ENCODE data around the gene MGMT.

DNA sequence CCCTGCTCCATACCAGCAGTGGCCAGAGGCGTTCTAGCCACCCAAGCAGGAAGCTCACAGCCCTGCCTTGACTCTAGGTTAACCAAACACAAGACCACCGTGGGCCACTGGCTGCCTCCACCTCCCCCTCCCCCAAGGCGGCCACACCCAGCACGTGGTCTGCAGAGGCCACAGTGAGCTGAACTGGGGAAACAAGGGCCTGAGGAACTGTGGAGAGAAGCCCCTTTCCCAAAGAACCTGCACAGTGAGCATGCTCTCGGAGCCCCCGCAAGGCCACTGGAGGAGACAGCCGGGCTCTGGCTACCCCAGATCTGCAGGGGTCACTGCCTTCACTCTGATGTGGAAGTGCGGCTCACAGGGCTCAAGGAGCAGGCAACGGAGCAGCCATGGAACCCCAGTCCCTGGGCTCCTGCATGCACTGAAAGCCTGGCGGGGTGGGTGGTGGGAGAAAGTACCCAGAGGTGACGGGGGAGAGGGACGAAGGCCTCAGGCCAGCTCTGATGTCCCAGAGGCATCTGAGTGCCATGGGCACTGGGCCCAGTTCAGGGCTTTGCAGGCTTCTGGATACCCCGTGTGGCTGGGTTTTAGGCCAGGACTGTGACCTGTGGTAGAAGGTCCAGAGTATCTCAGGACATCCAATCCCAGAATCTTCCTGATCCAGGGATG is 307.8 kb downstream of the MGMT start:
- TF ChIP-seq, protein P1, sequence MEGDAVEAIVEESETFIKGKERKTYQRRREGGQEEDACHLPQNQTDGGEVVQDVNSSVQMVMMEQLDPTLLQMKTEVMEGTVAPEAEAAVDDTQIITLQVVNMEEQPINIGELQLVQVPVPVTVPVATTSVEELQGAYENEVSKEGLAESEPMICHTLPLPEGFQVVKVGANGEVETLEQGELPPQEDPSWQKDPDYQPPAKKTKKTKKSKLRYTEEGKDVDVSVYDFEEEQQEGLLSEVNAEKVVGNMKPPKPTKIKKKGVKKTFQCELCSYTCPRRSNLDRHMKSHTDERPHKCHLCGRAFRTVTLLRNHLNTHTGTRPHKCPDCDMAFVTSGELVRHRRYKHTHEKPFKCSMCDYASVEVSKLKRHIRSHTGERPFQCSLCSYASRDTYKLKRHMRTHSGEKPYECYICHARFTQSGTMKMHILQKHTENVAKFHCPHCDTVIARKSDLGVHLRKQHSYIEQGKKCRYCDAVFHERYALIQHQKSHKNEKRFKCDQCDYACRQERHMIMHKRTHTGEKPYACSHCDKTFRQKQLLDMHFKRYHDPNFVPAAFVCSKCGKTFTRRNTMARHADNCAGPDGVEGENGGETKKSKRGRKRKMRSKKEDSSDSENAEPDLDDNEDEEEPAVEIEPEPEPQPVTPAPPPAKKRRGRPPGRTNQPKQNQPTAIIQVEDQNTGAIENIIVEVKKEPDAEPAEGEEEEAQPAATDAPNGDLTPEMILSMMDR (IDR thresholded peaks at IDR 0.05), result no peak
- TF ChIP-seq POLR2A (IDR thresholded peaks at IDR 0.05), result no peak
